GM23338 (cell line): ENCODE results near the gene PRDM10. TPM values are rescaled to one million over a fixed set of nuclear protein-coding genes. Genes with fewer than 3 reads are reported as not detected.

Experiments
- ATAC-seq: fragments of 200-7000 bp; cut with Tn5 transposase; 3 replicates; pipeline ENCODE4 v1.9.1; 2020
- DNase-seq: peaks from one replicate; pipeline ENCODE4 v3.0.0-alpha.2; 2015; ENCODE audit warnings: low spot score
- H2AFZ ChIP-seq: fragments of 200-600 bp; sonication (generic); 2 replicates; pipeline ENCODE4 v1.8.0; 2016; ENCODE audit warnings: antibody characterized with exemption, mild to moderate bottlenecking, moderate library complexity
- H3F3A ChIP-seq: fragments of 200-600 bp; sonication (generic); replicated peaks from 2 replicates; pipeline ENCODE4 v1.8.0; 2017; ENCODE audit warnings: antibody characterized with exemption, mixed run types, low read depth
- H3K27ac ChIP-seq: fragments of 200-600 bp; sonication (generic); 2 replicates; pipeline ENCODE4 v1.6.1; 2016; ENCODE audit warnings: low read depth
- H3K27me3 ChIP-seq: fragments of 200-600 bp; sonication (generic); 2 replicates; pipeline ENCODE4 v1.8.0; 2016; ENCODE audit warnings: mild to moderate bottlenecking, mixed run types, moderate library complexity; ENCODE audit not compliant: insufficient read depth
- H3K36me3 ChIP-seq: fragments of 200-600 bp; sonication (generic); 2 replicates; pipeline ENCODE4 v1.8.0; 2016; ENCODE audit warnings: mild to moderate bottlenecking; ENCODE audit not compliant: insufficient read depth
- H3K4me1 ChIP-seq: fragments of 200-600 bp; sonication (generic); 2 replicates; pipeline ENCODE4 v1.8.0; 2016; ENCODE audit warnings: mild to moderate bottlenecking, moderate library complexity; ENCODE audit not compliant: insufficient read depth
- H3K4me2 ChIP-seq: fragments of 200-600 bp; sonication (generic); 2 replicates; pipeline ENCODE4 v1.7.1; 2017; ENCODE audit warnings: mixed run types
- H3K4me3 ChIP-seq: fragments of 200-600 bp; sonication (generic); 2 replicates; pipeline ENCODE4 v1.6.1; 2016; ENCODE audit warnings: mixed run types
- H3K79me2 ChIP-seq: fragments of 200-600 bp; sonication (generic); replicated peaks from 2 replicates; pipeline ENCODE4 v1.8.0; 2017; ENCODE audit warnings: mild to moderate bottlenecking; ENCODE audit not compliant: insufficient read depth
- H3K9me2 ChIP-seq: fragments of 200-600 bp; sonication (generic); 2 replicates; pipeline ENCODE4 v1.8.0; 2017; ENCODE audit not compliant: insufficient read depth
- H4K20me1 ChIP-seq: fragments of 200-600 bp; sonication (generic); replicated peaks from 2 replicates; pipeline ENCODE4 v1.8.0; 2017; ENCODE audit warnings: mild to moderate bottlenecking; ENCODE audit not compliant: insufficient read depth
- H3K27ac Mint-ChIP-seq: 2 replicates; pipeline ENCODE4 v1.8.0; 2020; ENCODE audit warnings: inconsistent platforms, mild to moderate bottlenecking, moderate library complexity, mixed read lengths
- H3K27me3 Mint-ChIP-seq: 3 replicates; pipeline ENCODE4 v1.8.0; 2022; ENCODE audit warnings: low read depth, mild to moderate bottlenecking, moderate library complexity, mixed read lengths, inconsistent platforms; ENCODE audit not compliant: insufficient read depth, poor library complexity
- H3K36me3 Mint-ChIP-seq: 3 replicates; pipeline ENCODE4 v1.8.0; 2021; ENCODE audit warnings: low read depth, mild to moderate bottlenecking, inconsistent platforms, moderate library complexity, mixed read lengths
- H3K4me1 Mint-ChIP-seq: 3 replicates; pipeline ENCODE4 v1.8.0; 2020; ENCODE audit warnings: mild to moderate bottlenecking, inconsistent platforms, mixed read lengths
- H3K4me3 Mint-ChIP-seq: 3 replicates; pipeline ENCODE4 v1.8.0; 2021; ENCODE audit warnings: moderate library complexity, mild to moderate bottlenecking, inconsistent platforms, mixed read lengths
- H3K9me3 Mint-ChIP-seq: 3 replicates; pipeline ENCODE4 v1.8.0; 2020; ENCODE audit warnings: moderate library complexity, mild to moderate bottlenecking, inconsistent platforms, mixed read lengths
- CREB1 ChIP-seq: fragments of 250-450 bp; sonication (Bioruptor Pico); IDR thresholded peaks from 2 replicates; pipeline ENCODE4 v1.5.0; 2020; ENCODE audit warnings: low read depth, mild to moderate bottlenecking, moderate library complexity
- CTCF ChIP-seq, 2 experiments: fragments of 200-600 bp in 1 of 2; sonication (generic) in 1 of 2; conservative IDR thresholded peaks; 2 replicates each; pipeline versions ENCODE4 v1.5.1 to v1.6.1; 2016 to 2017; ENCODE audit warnings: antibody characterized with exemption in 2 of 2, low read depth in 2 of 2, mild to moderate bottlenecking in 2 of 2, moderate library complexity in 1 of 2
- ETS1 ChIP-seq: IDR thresholded peaks from 2 replicates; pipeline ENCODE4 v1.6.1; 2016; ENCODE audit warnings: antibody characterized with exemption
- EZH2 ChIP-seq: fragments of 200-600 bp; sonication (generic); IDR thresholded peaks from one replicate; pipeline ENCODE4 v1.8.0; 2017; ENCODE audit warnings: antibody characterized with exemption, mild to moderate bottlenecking, low read depth; ENCODE audit not compliant: unreplicated experiment
- EZH2phosphoT487 ChIP-seq: fragments of 200-600 bp; sonication (generic); IDR thresholded peaks from one replicate; pipeline ENCODE4 v1.8.1; 2018; ENCODE audit warnings: antibody characterized with exemption; ENCODE audit not compliant: unreplicated experiment
- JUNB ChIP-seq: IDR thresholded peaks from one replicate; pipeline ENCODE4 v1.6.1; 2016; ENCODE audit warnings: antibody characterized with exemption; ENCODE audit not compliant: unreplicated experiment
- NANOG ChIP-seq: IDR thresholded peaks from 2 replicates; pipeline ENCODE4 v1.6.1; 2016; ENCODE audit warnings: antibody characterized with exemption, borderline replicate concordance
- POLR2AphosphoS5 ChIP-seq: IDR thresholded peaks from 2 replicates; pipeline ENCODE4 v1.6.1; 2016; ENCODE audit warnings: antibody characterized with exemption, low read depth
- REST ChIP-seq: IDR thresholded peaks from one replicate; pipeline ENCODE4 v1.6.1; 2018; ENCODE audit warnings: antibody characterized with exemption; ENCODE audit not compliant: unreplicated experiment
- STAT1 ChIP-seq: IDR thresholded peaks from one replicate; pipeline ENCODE4 v1.6.1; 2016; ENCODE audit warnings: antibody characterized with exemption; ENCODE audit not compliant: unreplicated experiment
- ZNF114 ChIP-seq: fragments of 250-450 bp; sonication (Bioruptor Pico); IDR thresholded peaks from 2 replicates; pipeline ENCODE4 v1.5.0; 2020; ENCODE audit warnings: mild to moderate bottlenecking, moderate library complexity
- ZNF331 ChIP-seq: fragments of 250-450 bp; sonication (Bioruptor Pico); IDR thresholded peaks from 2 replicates; pipeline ENCODE4 v1.5.0; 2020; ENCODE audit warnings: low read depth, mild to moderate bottlenecking, moderate library complexity
- polyA plus RNA-seq: library from polyadenylated mRNA; unstranded; fragments of >200 nt; fragmentation: Nextera tagmentation; extraction: Ambion mirVana; gene quantifications from 2 replicates; pipeline ENCODE4 v1.2.1, GENCODE V29; 2016
- total RNA-seq: library from RNA; depleted of rRNA; stranded (reverse); fragments of >200 nt; shearing (Covaris generic); gene quantifications from 2 replicates; pipeline ENCODE4 v1.2.3, GENCODE V29; 2014

PRDM10 gene
- total and polyA plus RNA-seq, 2 experiments from 2014 or later, result 5.2 to 14.9 TPM

- TF ChIP-seq REST, result no peak
- TF ChIP-seq JUNB, result no peak
- TF ChIP-seq CREB1, result no peak
- TF ChIP-seq ETS1, result no peak
- TF ChIP-seq NANOG, result no peak
- TF ChIP-seq STAT1, result no peak
- no peak for TF ChIP-seq EZH2phosphoT487
- no peak for TF ChIP-seq ZNF114 (CRISPR knock-in tag)
- no peak for TF ChIP-seq CTCF (conservative IDR thresholded peaks at IDR 0.05; ENCODE audit: low read depth in 2 of 2)
Measured at GRCh38 chr11:129951201-129951865, 51.3 kb downstream of the PRDM10 start (continued).

GRCh38 chr11:129950101-129951091, 52.2 kb downstream of the PRDM10 start:
- H3K79me2 ChIP-seq, result no peaks in the 10 kb centered on the region
- H2AFZ ChIP-seq, result no peak overlapping the region
- Mint-ChIP-seq H3K36me3 (peaks cover 15% of the 10 kb centered on the region), H3K27me3 (peaks cover 4% of the 10 kb centered on the region), H3K4me3 (no peak overlapping the region), H3K4me1 (peaks cover 34% of the 10 kb centered on the region), H3K27ac (no peak overlapping the region), H3K9me3 (no peaks in the 10 kb centered on the region)
- no peaks in the 10 kb centered on the region for H3F3A ChIP-seq
- ATAC-seq (peak; percentile 49), DNase-seq (no peak)
- no peak overlapping the region for H3K4me3 ChIP-seq
- no peak overlapping the region for H3K27ac ChIP-seq
- no peaks in the 10 kb centered on the region; the same call in 1 of the 2 replicates for H3K4me1 ChIP-seq
- no peaks in the 10 kb centered on the region for H3K9me2 ChIP-seq
- H3K4me2 ChIP-seq, result no peak overlapping the region
- no peaks in the 10 kb centered on the region for H3K27me3 ChIP-seq
- H3K36me3 ChIP-seq, result no peaks in the 10 kb centered on the region
- peaks cover 5% of the 10 kb centered on the region; the same call in 1 of the 2 replicates for H4K20me1 ChIP-seq
- TF ChIP-seq ZNF331, result no peak
- TF ChIP-seq CREB1, result no peak
- TF ChIP-seq POLR2AphosphoS5, result no peak
- no peak for TF ChIP-seq NANOG
- no peak for TF ChIP-seq JUNB
- TF ChIP-seq REST, result no peak
- no peak for TF ChIP-seq EZH2phosphoT487
- no peak for TF ChIP-seq ZNF114 (CRISPR knock-in tag)
- TF ChIP-seq ETS1, result no peak
- no peak for TF ChIP-seq EZH2
- TF ChIP-seq STAT1, result no peak
